Epithelial cell of alveolus of lung (primary cell): ENCODE results near the gene UBE2Q1. TPM values are rescaled to one million over a fixed set of nuclear protein-coding genes. Genes with fewer than 3 reads are reported as not detected.

Experiments used
- total RNA-seq: library from RNA; depleted of rRNA; stranded (reverse); fragments of >200 nt; gene quantifications from 2 replicates; pipeline ENCODE4 v1.2.1, GENCODE V29; 2015

The UBE2Q1 gene
- total RNA-seq = 18.0 and 22.7 TPM in 2 replicates

GRCh38 chr1:154557939-154558719 lies at the start of gene UBE2Q1:
TSS of gene UBE2Q1 (minus strand) at chr1:154558662. CDS start at chr1:154558553, 109 bp downstream.

GRCh38 chr1:154607609-154608396 lies 49.3 kb upstream of the UBE2Q1 start, which contains the start of gene ADAR:
TSS of gene ADAR (minus strand) at chr1:154608186. CDS start at chr1:154608006, 180 bp downstream.

GRCh38 chr1:154567386-154568156 lies 9.1 kb upstream of the UBE2Q1 start, which contains the start of gene CHRNB2:
TSS of gene CHRNB2 (plus strand) at chr1:154567778. CDS start at chr1:154568045, 267 bp downstream.

GRCh38 chr1:154502066-154502743 lies 56.3 kb downstream of the UBE2Q1 start, which contains the start of the genes SHE and TDRD10:
TSS of gene SHE (minus strand) at chr1:154502412. CDS start at chr1:154502026, 386 bp downstream.
TSS of gene TDRD10 (plus strand) at chr1:154502219. CDS start at chr1:154506904, 4,685 bp downstream.

Other genes starting within 250 kb of the UBE2Q1 start
- gene AQP10, start 237.6 kb downstream of the UBE2Q1 start, total RNA-seq = under 0.01 TPM in 1 of 2 replicates, not detected in the other
- 62.4 and 64.0 TPM in 2 replicates for gene ATP8B2, start 233.1 kb downstream of the UBE2Q1 start, total RNA-seq
- 1.3 and 12.2 TPM in 2 replicates for gene IL6R, start 153.3 kb downstream of the UBE2Q1 start, total RNA-seq
- gene TDRD10, start 56.4 kb downstream of the UBE2Q1 start, total RNA-seq = not detected in 2 replicates
- 0.24 and 0.26 TPM in 2 replicates for gene SHE, start 56.2 kb downstream of the UBE2Q1 start, total RNA-seq
- 0.13 and 0.64 TPM in 2 replicates for gene CHRNB2, start 9.1 kb upstream of the UBE2Q1 start, total RNA-seq
- 80.8 and 87.7 TPM in 2 replicates for gene ADAR, start 49.5 kb upstream of the UBE2Q1 start, total RNA-seq